Stimulated activated naive CD8-positive, alpha-beta T cell treated with anti-CD3 and anti-CD28 coated beads, Interleukin-15, Interleukin-2, amounts not matched to agents 100 ng/mL and 50 ng/mL, for 24 hours (primary cell): ENCODE measurements around the gene PPFIA2.
"Not testable (repeated sequence)": the region's sequence is repeated elsewhere in the genome, so short reads cannot be mapped to it uniquely, and the experiment has no call there.

Source experiments
- H3K27ac Mint-ChIP-seq: one replicate; pipeline ENCODE4 v1.8.0; 2021; ENCODE audit warnings: mild to moderate bottlenecking, mixed read lengths
- H3K27me3 Mint-ChIP-seq: one replicate; pipeline ENCODE4 v1.8.0; 2021; ENCODE audit warnings: mixed read lengths
- H3K36me3 Mint-ChIP-seq: one replicate; pipeline ENCODE4 v1.8.0; 2021; ENCODE audit warnings: low read depth, mixed read lengths
- H3K4me1 Mint-ChIP-seq: one replicate; pipeline ENCODE4 v1.8.0; 2021; ENCODE audit warnings: low read depth, mixed read lengths
- H3K4me3 Mint-ChIP-seq: one replicate; pipeline ENCODE4 v1.8.0; 2021; ENCODE audit warnings: mild to moderate bottlenecking, mixed read lengths
- H3K9me3 Mint-ChIP-seq: one replicate; pipeline ENCODE4 v1.8.0; 2021; ENCODE audit warnings: mixed read lengths

The PPFIA2 gene

DNA sequence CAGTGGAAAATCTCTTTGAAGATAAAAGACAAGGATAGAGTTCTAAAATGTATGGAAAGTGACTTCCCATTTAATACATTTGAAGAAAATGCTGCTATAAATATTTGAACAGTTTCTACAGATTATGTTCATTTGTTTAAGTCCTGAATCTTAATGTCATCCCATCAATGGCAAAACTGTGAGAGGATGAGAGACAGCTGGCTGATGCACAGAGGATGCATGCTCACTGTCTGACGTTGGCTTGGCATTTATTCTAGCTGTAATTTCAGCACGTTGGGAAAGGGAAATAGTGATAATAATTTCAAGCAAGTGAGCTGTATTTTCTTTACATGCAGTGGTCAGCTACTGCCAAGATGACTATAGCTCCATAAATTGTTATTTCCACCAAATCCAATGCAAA lies 40.5 kb downstream of the PPFIA2 start:
- Mint-ChIP-seq H3K27me3 (peaks cover 12% of the 10 kb centered on the region), H3K9me3 (no peaks in the 10 kb centered on the region), H3K4me3 (no peak overlapping the region), H3K27ac (no peak overlapping the region), H3K4me1 (no peaks in the 10 kb centered on the region), H3K36me3 (no peaks in the 10 kb centered on the region)

DNA sequence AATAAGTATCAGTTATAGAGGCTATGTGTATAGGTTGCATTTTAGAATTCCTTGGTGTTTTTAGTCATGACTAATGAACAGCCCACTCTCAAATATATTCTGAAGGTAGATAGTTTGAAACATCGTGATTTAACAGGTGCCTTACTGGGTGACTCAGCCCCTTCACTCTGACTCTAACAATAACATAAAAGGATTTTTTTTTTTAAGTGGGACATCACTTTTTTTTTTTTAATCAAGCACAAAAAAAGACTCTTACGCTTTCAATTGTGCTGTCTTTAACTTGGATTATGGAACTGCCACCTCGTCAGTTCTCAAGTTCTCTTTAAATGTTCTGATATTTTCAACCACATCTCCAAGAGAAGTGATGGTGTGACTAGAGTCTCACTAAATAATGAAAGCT lies 46.6 kb downstream of the PPFIA2 start:
- no peak overlapping the region for H3K27ac Mint-ChIP-seq
- H3K9me3 Mint-ChIP-seq = no peaks in the 10 kb centered on the region
- H3K36me3 Mint-ChIP-seq = no peaks in the 10 kb centered on the region
- no peak overlapping the region for H3K4me3 Mint-ChIP-seq
- H3K27me3 Mint-ChIP-seq = no peaks in the 10 kb centered on the region
- no peaks in the 10 kb centered on the region for H3K4me1 Mint-ChIP-seq

DNA sequence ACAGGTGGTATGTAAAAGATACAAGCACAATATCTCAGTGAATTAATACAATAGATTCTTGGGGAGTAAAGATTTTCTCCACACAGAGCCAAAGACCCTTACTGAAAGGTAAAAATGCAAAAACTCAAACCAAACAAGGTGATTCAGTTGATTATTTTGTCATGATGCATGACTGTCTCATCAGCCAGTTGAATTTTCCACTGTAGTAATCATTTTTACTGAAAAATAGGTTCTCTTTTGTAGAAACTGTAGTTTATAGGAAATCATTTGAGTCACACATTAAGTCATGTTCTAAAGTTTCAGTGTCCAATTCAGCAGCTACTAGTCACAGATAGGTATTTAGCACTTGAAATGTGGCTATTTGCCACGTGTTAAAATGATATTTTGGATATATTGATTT lies 53.6 kb downstream of the PPFIA2 start:
- Mint-ChIP-seq H3K36me3 (no peaks in the 10 kb centered on the region), H3K4me1 (no peaks in the 10 kb centered on the region), H3K27me3 (no peaks in the 10 kb centered on the region), H3K27ac (no peak overlapping the region), H3K9me3 (no peaks in the 10 kb centered on the region), H3K4me3 (no peak overlapping the region)

DNA sequence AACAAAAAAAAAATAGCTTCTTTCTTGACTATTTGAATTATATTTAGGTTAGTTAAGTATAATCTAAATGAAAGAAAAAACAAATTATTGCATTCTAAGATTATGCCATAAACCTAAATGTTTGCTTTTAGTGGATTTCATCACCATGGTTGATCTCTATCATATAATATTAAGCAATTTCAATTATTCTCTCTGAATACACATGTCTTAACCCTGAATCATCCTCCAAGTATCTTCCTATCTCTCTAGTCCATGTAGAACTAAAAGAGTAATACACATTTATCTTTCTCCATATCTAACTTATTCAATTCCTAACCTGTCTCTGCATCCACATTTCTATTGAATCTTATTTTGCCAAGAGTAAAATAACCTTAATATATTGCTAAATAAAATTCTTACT lies 59.6 kb downstream of the PPFIA2 start:
- Mint-ChIP-seq H3K27me3 (no peaks in the 10 kb centered on the region), H3K36me3 (no peaks in the 10 kb centered on the region), H3K27ac (no peak overlapping the region), H3K9me3 (no peaks in the 10 kb centered on the region), H3K4me1 (no peaks in the 10 kb centered on the region), H3K4me3 (no peak overlapping the region)

DNA sequence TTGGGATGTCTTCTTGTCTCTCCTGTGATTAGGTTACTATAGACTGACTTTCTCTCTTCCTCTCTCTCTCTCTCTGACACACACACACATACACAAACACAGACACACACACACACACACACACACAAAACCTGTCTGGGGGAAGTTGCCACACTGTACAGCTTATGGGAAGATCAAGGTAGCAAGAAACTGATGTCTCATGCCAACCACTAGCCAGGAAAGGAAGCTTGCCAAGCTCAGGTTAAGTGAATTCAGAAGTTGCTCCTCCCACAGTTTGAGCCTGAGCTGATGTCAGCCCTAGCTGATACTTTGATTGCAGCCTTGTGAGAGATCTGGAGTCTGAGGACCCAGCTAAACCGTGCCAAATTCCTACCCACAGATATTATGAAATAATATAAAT lies 67.1 kb downstream of the PPFIA2 start:
- Mint-ChIP-seq H3K9me3 (no peaks in the 10 kb centered on the region), H3K36me3 (no peaks in the 10 kb centered on the region), H3K4me3 (no peak overlapping the region), H3K4me1 (no peaks in the 10 kb centered on the region), H3K27me3 (no peaks in the 10 kb centered on the region), H3K27ac (no peak overlapping the region)

DNA sequence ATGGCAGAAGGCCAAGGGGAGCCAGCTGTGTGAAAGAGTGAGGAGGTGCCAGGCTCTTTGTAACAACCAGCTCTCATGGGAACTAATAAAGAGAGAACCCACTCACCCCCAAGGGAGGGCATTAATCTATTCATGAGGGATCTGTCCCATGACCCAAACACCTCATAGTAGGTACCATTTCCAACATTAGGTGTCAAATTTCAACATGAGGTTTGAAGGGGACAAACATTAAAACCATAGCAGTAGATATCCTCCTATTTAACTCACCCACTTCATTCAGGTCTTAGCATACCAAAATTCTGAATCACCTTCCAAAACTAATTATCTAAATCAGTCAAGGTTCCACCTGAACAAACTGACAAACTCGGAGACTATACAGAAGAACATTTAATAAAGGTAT lies 75.3 kb downstream of the PPFIA2 start:
- Mint-ChIP-seq H3K4me3 (no peak overlapping the region), H3K27ac (no peak overlapping the region), H3K27me3 (no peaks in the 10 kb centered on the region), H3K36me3 (no peaks in the 10 kb centered on the region), H3K9me3 (no peaks in the 10 kb centered on the region), H3K4me1 (no peaks in the 10 kb centered on the region)

DNA sequence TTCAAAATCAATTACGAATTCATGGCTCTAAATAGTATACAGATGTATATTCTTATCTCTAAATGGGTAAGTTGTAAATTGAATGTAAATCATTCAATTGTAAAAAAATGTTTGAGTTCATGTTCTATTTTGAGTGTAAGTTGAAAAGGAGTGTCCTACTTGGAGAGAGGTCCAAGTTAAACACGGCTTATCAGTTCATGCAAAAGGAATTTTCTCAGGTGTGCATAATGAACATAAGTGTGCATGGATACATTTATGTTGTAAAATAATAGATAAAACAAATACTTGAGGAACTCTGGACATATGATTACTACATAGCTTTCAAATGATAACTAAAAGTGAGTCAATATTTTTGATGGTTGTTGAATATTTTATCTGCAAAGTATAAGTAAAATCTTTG lies 79.5 kb downstream of the PPFIA2 start:
- H3K27ac Mint-ChIP-seq = no peak overlapping the region

DNA sequence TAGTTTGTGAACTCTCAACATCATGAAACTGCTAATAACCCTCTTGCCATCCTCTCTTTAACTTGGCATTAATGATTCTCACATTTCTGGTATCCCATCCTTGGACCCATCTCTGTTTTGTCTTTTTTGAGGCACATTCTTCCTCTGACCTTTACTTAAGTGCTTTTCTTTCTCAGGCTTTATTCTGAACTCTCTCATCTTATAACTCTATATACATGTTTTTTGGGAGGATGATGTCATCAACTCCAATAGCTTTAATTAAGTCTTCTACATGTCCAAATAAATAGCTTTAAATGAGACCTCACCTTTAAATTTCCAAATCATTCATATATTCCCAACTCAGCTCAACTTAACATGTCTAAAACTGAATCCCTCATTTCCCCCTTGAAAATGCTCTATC lies 88.4 kb downstream of the PPFIA2 start:
- Mint-ChIP-seq H3K27ac (no peak overlapping the region), H3K27me3 (no peaks in the 10 kb centered on the region), H3K4me3 (no peak overlapping the region), H3K4me1 (peaks cover 4% of the 10 kb centered on the region), H3K36me3 (no peaks in the 10 kb centered on the region), H3K9me3 (no peaks in the 10 kb centered on the region)

More for the DNA sequence above, 79.5 kb downstream of the PPFIA2 start:
- Mint-ChIP-seq H3K36me3 (no peaks in the 10 kb centered on the region), H3K4me1 (no peaks in the 10 kb centered on the region), H3K9me3 (no peaks in the 10 kb centered on the region), H3K27me3 (peaks cover 7% of the 10 kb centered on the region), H3K4me3 (no peak overlapping the region)

DNA sequence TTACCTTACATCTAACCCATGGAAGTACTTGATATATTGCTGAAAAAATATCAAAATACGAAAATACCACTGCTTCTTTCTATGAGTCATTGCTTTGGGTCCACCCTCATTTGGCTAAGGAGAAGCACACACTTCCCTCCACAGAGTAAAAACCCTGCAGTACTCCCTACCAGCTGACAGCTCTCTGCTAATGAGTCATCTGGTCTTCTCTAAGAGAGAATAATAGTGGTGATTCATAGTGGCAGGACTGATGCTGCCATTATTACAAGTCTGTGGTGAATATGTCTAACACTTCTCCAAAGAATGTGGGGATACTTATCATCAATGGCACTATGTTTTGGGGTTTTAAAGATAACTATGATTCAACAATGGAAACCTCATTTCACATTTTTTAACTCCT lies 90.7 kb downstream of the PPFIA2 start:
- H3K27ac Mint-ChIP-seq = no peak overlapping the region
- peaks cover 4% of the 10 kb centered on the region for H3K4me1 Mint-ChIP-seq
- H3K27me3 Mint-ChIP-seq = no peaks in the 10 kb centered on the region
- H3K9me3 Mint-ChIP-seq = no peaks in the 10 kb centered on the region
- H3K4me3 Mint-ChIP-seq = no peak overlapping the region
- no peaks in the 10 kb centered on the region for H3K36me3 Mint-ChIP-seq

DNA sequence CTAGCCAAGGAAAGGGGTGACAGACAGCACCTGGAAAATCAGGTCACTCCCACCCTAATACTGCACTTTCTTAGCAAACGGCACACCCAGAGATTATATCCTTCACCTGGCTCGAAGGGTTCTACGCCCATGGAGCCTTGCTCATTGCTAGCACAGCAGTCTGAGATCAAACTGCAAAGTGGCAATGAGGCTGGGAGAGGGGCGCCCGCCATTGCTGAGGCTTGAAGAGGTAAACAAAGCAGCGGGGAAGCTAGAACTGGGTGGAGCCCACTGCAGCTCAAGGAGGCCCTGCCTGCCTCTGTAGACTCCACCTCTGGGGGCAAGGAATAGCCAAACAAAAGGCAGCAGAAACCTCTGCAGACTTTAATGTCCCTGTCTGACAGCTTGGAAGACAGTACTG lies 99.8 kb downstream of the PPFIA2 start:
- H3K36me3 Mint-ChIP-seq, H3K4me1 Mint-ChIP-seq, H3K27ac Mint-ChIP-seq, H3K4me3 Mint-ChIP-seq, H3K9me3 Mint-ChIP-seq, H3K27me3 Mint-ChIP-seq: not testable (repeated sequence)

DNA sequence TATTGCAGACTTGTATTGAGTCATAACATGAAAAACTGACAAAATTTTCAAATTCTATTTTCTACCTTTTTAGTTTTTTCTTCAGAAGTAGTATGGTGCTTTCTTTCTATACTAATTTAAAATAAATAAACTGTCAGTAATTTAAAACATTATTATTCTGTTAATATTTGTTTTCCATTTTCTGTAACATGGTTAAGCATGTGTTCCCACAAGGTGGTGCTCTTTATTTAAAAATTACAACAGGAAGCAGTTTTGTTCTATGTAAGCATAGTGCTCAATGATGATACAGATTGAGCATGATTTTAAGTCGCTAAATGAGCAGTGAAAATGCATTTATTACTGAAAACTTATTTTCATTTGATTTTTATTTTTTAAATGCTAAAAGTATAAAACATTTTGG lies 114.6 kb downstream of the PPFIA2 start:
- no peaks in the 10 kb centered on the region for H3K4me1 Mint-ChIP-seq
- H3K36me3 Mint-ChIP-seq = no peaks in the 10 kb centered on the region
- H3K4me3 Mint-ChIP-seq = no peak overlapping the region
- no peaks in the 10 kb centered on the region for H3K27me3 Mint-ChIP-seq
- no peak overlapping the region for H3K27ac Mint-ChIP-seq
- H3K9me3 Mint-ChIP-seq = no peaks in the 10 kb centered on the region

DNA sequence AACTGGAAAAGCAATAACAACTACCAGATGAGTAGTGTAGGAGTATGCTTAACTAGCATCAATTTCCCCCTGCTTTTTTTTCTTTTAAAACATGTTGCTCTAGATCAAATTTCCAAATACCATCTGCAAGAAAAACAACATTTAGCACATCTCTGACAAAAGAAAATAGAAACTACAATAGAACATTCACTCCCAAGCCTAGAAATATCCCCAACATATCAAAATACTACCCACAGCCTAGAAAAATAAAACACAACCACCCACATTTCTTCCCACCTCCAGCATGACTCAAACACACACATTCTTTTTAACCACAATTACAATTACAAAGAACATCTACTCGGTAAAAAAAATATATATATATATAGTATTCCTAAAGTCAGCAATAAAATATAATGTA lies 120.0 kb downstream of the PPFIA2 start:
- Mint-ChIP-seq H3K27me3 (peaks cover 7% of the 10 kb centered on the region), H3K4me1 (no peaks in the 10 kb centered on the region), H3K4me3 (no peak overlapping the region), H3K27ac (no peak overlapping the region), H3K36me3 (no peaks in the 10 kb centered on the region), H3K9me3 (no peaks in the 10 kb centered on the region)

DNA sequence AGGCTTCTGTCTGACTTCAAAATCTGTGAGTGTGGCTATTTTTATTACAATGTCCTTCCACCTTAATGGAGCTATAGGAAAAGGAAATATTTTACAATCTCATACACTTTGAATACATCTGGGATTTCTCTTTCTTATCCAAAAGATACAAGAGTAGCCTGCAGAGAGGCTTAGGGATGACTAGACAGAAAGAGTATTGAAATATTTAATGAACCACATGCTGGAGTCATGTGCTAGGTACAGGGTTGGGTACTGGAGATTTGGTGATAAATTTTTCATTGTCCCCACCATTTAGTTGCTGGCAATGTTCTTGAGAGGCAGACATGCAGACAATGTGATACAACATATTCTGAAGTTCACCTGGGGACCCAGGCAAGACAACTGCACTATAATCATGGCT lies 126.0 kb downstream of the PPFIA2 start:
- Mint-ChIP-seq H3K36me3 (no peaks in the 10 kb centered on the region), H3K4me3 (no peak overlapping the region), H3K9me3 (no peaks in the 10 kb centered on the region), H3K27me3 (peaks cover 3% of the 10 kb centered on the region), H3K27ac (no peak overlapping the region), H3K4me1 (no peaks in the 10 kb centered on the region)

DNA sequence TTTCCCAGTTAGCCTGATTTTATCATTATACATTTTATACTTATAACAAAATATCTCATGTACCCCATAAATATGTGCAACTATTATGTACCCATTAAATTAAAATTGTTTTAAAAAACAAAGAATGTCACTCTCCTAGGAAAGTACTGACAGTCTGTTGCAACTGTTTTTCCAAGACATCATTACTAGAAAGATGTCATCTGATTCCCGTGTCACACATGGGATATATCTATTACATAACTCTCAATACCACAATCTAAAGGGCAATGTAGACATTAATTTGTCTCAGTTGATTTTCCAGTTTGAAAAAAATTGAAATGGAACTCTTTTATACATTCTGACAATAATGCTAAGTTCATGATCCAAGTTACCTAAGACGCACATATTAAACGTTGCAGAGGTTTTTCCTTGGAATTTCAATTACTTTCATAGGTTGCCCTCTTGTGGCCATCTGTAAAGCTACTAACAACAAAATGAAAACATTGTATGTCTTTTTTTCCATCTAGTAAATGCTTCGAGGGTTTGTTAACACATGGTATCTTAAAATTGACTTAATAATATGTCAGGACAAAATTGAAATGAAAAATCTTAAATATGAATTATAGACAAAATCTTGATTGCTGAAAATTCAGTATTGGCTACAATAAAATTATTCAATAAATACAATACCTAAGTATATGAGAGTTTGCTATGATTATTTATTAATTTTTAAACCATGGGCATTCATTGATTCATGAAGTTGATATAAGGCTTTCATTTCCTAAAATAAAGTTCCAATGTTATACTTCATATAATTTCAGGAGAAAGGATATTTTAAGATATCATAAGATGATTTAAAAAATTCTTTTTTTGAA lies 131.6 kb downstream of the PPFIA2 start:
- H3K4me1 Mint-ChIP-seq = no peaks in the 10 kb centered on the region

DNA sequence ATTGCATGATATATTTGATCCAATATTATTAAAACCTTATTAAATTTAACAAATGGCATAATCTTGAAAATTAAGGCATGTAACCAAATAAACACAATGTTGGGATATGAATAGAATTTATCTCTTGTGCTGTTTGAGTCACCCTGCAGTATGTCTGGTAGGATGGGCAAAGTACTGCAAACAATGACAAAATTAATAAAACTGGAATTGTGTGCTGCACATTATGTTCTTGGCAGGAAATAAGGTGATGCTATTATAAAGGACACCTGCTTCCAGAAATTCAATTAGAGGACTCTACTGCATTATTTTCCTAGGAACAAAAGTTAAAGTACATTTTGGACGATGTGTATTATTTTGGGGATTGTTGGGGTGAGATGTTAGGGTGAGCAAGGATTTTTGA lies 132.7 kb downstream of the PPFIA2 start:
- no peaks in the 10 kb centered on the region for H3K36me3 Mint-ChIP-seq
- H3K27me3 Mint-ChIP-seq = no peaks in the 10 kb centered on the region
- no peaks in the 10 kb centered on the region for H3K9me3 Mint-ChIP-seq
- no peak overlapping the region for H3K27ac Mint-ChIP-seq
- no peak overlapping the region for H3K4me3 Mint-ChIP-seq
- H3K4me1 Mint-ChIP-seq = no peaks in the 10 kb centered on the region

More for the DNA sequence above, 131.6 kb downstream of the PPFIA2 start:
- no peak overlapping the region for H3K27ac Mint-ChIP-seq
- no peaks in the 10 kb centered on the region for H3K36me3 Mint-ChIP-seq
- no peaks in the 10 kb centered on the region for H3K27me3 Mint-ChIP-seq
- H3K4me3 Mint-ChIP-seq = no peak overlapping the region
- no peaks in the 10 kb centered on the region for H3K9me3 Mint-ChIP-seq

DNA sequence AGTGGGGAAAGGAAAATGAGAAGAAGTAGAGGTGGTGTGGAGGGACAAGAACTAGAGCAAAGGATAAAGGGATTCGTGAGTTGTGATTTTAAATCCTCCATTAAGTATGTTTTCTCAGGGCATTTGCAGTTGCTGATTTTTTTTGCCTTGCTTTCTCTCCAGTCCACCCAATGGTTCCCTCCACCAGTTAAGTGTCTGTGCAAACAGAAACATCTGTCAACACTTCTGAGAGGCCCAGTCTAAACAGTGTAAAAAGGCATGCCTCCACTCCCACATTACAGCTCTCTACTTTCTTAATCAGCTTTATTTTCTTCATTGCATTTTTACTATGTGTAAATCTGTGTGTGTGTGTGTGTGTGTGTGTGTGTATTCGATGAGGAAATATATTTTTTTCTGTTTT lies 141.2 kb downstream of the PPFIA2 start:
- no peaks in the 10 kb centered on the region for H3K9me3 Mint-ChIP-seq
- no peak overlapping the region for H3K27ac Mint-ChIP-seq
- H3K4me1 Mint-ChIP-seq = no peaks in the 10 kb centered on the region

More for the DNA sequence above, 141.2 kb downstream of the PPFIA2 start:
- Mint-ChIP-seq H3K4me3 (no peak overlapping the region), H3K27me3 (peaks cover 10% of the 10 kb centered on the region), H3K36me3 (no peaks in the 10 kb centered on the region)
